ENCODE measurements around the gene DNAJC3.
A peak's percentile ranks its signal among the peaks of the same experiment; 100 is the strongest.
"Not testable (repeated sequence)": the region's sequence is repeated elsewhere in the genome, so short reads cannot be mapped to it uniquely, and the experiment has no call there.

Gene DNAJC3

DNA sequence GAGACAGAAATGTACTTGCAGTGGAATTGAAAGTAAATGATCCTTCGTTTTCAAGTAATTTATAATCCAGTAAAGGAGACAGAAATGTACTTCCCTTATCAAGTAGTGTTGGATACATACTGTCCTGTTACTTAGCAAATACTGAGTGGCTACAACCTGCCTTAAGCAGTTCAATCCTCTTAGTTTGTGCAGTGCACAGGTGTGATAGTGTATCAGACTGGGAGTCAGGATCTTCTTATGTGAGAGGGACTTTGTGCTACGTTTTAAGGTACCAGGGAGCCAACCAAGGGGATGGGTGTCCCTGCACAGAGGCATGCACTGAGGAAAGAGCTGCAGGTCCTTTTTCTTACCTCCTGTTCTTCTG is 111.1 kb downstream of the DNAJC3 start:
- H3K4me1 ChIP-seq = no peaks in the 10 kb centered on the region
- no peak overlapping the region for H3K27ac ChIP-seq
- H3K9me3 ChIP-seq (replicated peaks in 1 of 11) = peaks cover 7 to 15% (median 13%) of the 10 kb centered on the region in 11 experiments; a peak in 18 of 22 replicates
- H3K4me3 ChIP-seq = no peak overlapping the region
- H4K20me1 ChIP-seq = peaks cover 0 to 22% (median 0%) of the 10 kb centered on the region in 11 experiments; a peak in 6 of 22 replicates
- no peak overlapping the region for H3K9ac ChIP-seq
- TF ChIP-seq Cebpa-rat (IDR thresholded peaks at IDR 0.05) = no peak
- no peak overlapping the region for H3K4me2 ChIP-seq
- peaks cover 73 to 100% (median 93%) of the 10 kb centered on the region in 11 experiments for H3K36me3 ChIP-seq
- H3K27me3 ChIP-seq = no peaks in the 10 kb centered on the region

DNA sequence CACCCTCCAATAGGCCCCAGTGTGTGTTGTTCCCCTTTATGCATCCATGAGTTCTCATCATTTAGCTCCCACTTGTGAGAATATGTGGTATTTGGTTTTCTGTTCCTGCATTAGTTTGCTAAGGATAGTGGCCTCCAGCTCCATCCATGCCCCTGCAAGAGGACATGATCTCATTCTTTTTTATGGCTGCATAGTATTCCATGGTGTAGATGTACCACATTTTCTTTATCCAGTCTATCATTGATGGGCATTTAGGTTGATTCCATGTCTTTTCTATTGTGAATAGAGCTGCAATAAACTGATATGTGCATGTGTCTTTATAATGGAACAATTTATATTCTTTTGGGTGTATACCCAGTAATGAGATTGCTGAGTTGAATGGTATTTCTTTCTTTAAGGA is 112.4 kb downstream of the DNAJC3 start:
- H3K9me3 ChIP-seq (replicated peaks in 1 of 11) = peaks cover 7 to 15% (median 13%) of the 10 kb centered on the region in 11 experiments; a peak in 18 of 22 replicates
- H3K27me3 ChIP-seq, H3K4me1 ChIP-seq, H3K9ac ChIP-seq, H3K4me3 ChIP-seq, H3K27ac ChIP-seq, H3K4me2 ChIP-seq: not testable (repeated sequence)
- H4K20me1 ChIP-seq = peaks cover 0 to 12% (median 0%) of the 10 kb centered on the region in 11 experiments; a peak in 5 of 22 replicates
- H3K36me3 ChIP-seq = peaks cover 84 to 100% (median 91%) of the 10 kb centered on the region in 11 experiments

DNA sequence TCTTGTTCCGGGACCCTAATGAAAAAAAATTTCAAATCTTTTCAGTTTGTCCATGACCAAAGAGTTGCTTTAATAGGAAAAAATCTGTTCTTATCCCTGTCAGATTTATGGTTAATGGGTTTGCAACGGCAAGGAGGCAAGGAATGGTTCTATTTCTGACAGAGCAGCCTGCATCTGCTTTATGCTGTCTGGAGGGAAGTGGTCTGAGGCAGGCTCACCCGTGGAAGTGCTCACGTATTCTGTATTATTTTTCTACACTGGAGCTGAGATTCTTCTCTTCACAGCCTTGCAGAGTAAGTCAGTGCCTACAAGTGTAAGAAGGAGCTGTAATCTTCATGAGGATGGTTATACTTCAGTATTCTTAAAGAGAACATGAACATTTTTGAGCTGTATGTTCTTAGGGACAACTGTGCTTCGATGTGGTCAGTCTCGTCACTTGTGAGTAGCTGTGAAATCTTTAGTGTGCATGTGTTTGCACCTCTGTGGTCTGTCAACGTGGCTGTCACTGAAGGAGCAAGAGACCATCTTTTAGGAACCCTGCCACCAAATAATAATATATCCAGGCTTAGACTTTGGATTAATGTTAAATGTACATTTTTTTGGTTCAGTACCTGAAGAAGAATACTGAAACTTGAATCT is 114.3 kb downstream of the DNAJC3 start:
- no peaks in the 10 kb centered on the region for H3K4me1 ChIP-seq
- H3K9me3 ChIP-seq (replicated peaks in 1 of 11) = peaks cover 7 to 15% (median 13%) of the 10 kb centered on the region in 11 experiments; a peak in 18 of 22 replicates
- H3K4me2 ChIP-seq = no peak overlapping the region
- peaks cover 70 to 99% (median 81%) of the 10 kb centered on the region in 11 experiments for H3K36me3 ChIP-seq
- H3K27ac ChIP-seq = no peak overlapping the region
- TF ChIP-seq Cebpa-rat (IDR thresholded peaks at IDR 0.05) = no peak
- H4K20me1 ChIP-seq = peaks cover 0 to 8% (median 0%) of the 10 kb centered on the region in 11 experiments; a peak in 5 of 22 replicates
- H3K9ac ChIP-seq = no peak overlapping the region
- H3K4me3 ChIP-seq = no peak overlapping the region
- H3K27me3 ChIP-seq = no peaks in the 10 kb centered on the region

GRCh38 chr13:95793018-95793555 is 116.1 kb downstream of the DNAJC3 start:
- Histone ChIP-seq H3K9ac (no peak overlapping the region), H3K36me3 (peaks cover 52 to 83% (median 63%) of the 10 kb centered on the region in 11 experiments), H3K4me3 (no peak overlapping the region), H3K27ac (no peak overlapping the region), H3K9me3 (replicated peaks in 1 of 11) (peaks cover 7 to 14% (median 12%) of the 10 kb centered on the region in 11 experiments; a peak in 18 of 22 replicates), H3K4me2 (no peak overlapping the region), H3K4me1 (no peaks in the 10 kb centered on the region), H3K27me3 (no peaks in the 10 kb centered on the region), H4K20me1 (peaks cover 0 to 8% (median 0%) of the 10 kb centered on the region in 11 experiments; a peak in 4 of 22 replicates)
- no peak for TF ChIP-seq Cebpa-rat (IDR thresholded peaks at IDR 0.05)

GRCh38 chr13:95793781-95794180 is 116.8 kb downstream of the DNAJC3 start:
- Histone ChIP-seq H4K20me1 (peaks cover 0 to 8% (median 0%) of the 10 kb centered on the region in 11 experiments; a peak in 4 of 22 replicates), H3K9me3 (replicated peaks in 1 of 11) (peaks cover 5 to 7% (median 7%) of the 10 kb centered on the region in 11 experiments; a peak in 18 of 22 replicates), H3K4me2 (no peak overlapping the region), H3K27me3 (no peaks in the 10 kb centered on the region), H3K9ac (no peak overlapping the region), H3K4me3 (no peak overlapping the region), H3K4me1 (no peaks in the 10 kb centered on the region), H3K27ac (no peak overlapping the region), H3K36me3 (peaks cover 45 to 76% (median 56%) of the 10 kb centered on the region in 11 experiments)
- no peak for TF ChIP-seq Cebpa-rat (IDR thresholded peaks at IDR 0.05)

GRCh38 chr13:95797016-95797415 is 120.1 kb downstream of the DNAJC3 start:
- TF ChIP-seq Cebpa-rat (IDR thresholded peaks at IDR 0.05) = no peak
- no peaks in the 10 kb centered on the region for H3K4me1 ChIP-seq
- H3K27me3 ChIP-seq = no peaks in the 10 kb centered on the region
- no peak overlapping the region for H3K27ac ChIP-seq
- H4K20me1 ChIP-seq = no peaks in the 10 kb centered on the region
- no peak overlapping the region for H3K4me3 ChIP-seq
- peaks cover 13 to 43% (median 26%) of the 10 kb centered on the region in 11 experiments for H3K36me3 ChIP-seq
- H3K4me2 ChIP-seq = no peak overlapping the region
- H3K9me3 ChIP-seq (replicated peaks in 1 of 11) = no peaks in the 10 kb centered on the region
- H3K9ac ChIP-seq = no peak overlapping the region

DNA sequence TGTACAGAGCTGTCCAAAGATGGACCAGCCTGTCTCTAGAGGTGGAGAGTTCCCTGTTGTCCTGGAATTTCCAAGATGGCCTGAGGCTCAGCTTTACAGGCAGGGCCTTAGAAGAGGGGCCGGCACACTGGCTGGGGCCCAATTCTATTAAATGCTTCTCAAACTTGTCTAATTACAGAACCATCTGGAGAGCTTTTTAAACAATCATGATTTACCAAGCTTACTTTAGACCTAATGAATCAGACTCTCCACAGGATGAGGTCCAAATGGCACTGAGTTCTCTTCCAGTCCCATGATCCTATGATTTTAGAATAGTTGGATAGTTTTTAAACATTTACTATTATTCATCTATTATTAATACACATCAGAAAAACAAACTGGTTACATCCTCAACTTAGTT is 123.5 kb downstream of the DNAJC3 start:
- Histone ChIP-seq H3K27ac (no peak overlapping the region), H3K9me3 (replicated peaks in 1 of 11) (no peaks in the 10 kb centered on the region), H4K20me1 (no peaks in the 10 kb centered on the region), H3K4me3 (no peak overlapping the region), H3K36me3 (peaks cover 0 to 9% (median 0%) of the 10 kb centered on the region in 11 experiments; a peak in 3 of 22 replicates), H3K27me3 (no peaks in the 10 kb centered on the region), H3K4me1 (no peaks in the 10 kb centered on the region), H3K4me2 (no peak overlapping the region), H3K9ac (no peak overlapping the region)
- no peak for TF ChIP-seq Cebpa-rat (IDR thresholded peaks at IDR 0.05)

GRCh38 chr13:95801825-95802224 is 124.9 kb downstream of the DNAJC3 start:
- no peaks in the 10 kb centered on the region for H3K36me3 ChIP-seq
- peaks cover 0 to 9% (median 7%) of the 10 kb centered on the region in 11 experiments; a peak in 11 of 22 replicates for H3K9me3 ChIP-seq (replicated peaks in 1 of 11)
- H3K4me1 ChIP-seq = no peaks in the 10 kb centered on the region
- H3K4me2 ChIP-seq = no peak overlapping the region
- no peaks in the 10 kb centered on the region for H4K20me1 ChIP-seq
- 0 out of 22 replicates have a peak, but pooled peaks of 1 of the 11 experiments have one; percentile 27 for TF ChIP-seq Cebpa-rat (IDR thresholded peaks at IDR 0.05)
- H3K27ac ChIP-seq = no peak overlapping the region
- H3K27me3 ChIP-seq = no peaks in the 10 kb centered on the region
- H3K4me3 ChIP-seq = no peak overlapping the region
- no peak overlapping the region for H3K9ac ChIP-seq

GRCh38 chr13:95805921-95806320 is 129.0 kb downstream of the DNAJC3 start:
- no peaks in the 10 kb centered on the region for H3K27me3 ChIP-seq
- H3K4me2 ChIP-seq = no peak overlapping the region
- peaks cover 0 to 22% (median 9%) of the 10 kb centered on the region in 11 experiments; a peak in 14 of 22 replicates for H3K9me3 ChIP-seq (replicated peaks in 1 of 11)
- no peak overlapping the region for H3K4me3 ChIP-seq
- H3K27ac ChIP-seq = no peak overlapping the region
- H3K4me1 ChIP-seq = no peaks in the 10 kb centered on the region
- no peak overlapping the region for H3K9ac ChIP-seq
- no peak for TF ChIP-seq Cebpa-rat (IDR thresholded peaks at IDR 0.05)
- no peaks in the 10 kb centered on the region for H4K20me1 ChIP-seq
- no peaks in the 10 kb centered on the region for H3K36me3 ChIP-seq

All from BLaER1 treated with 17β-estradiol and CSF1 and Interleukin-3, amounts not matched to agents 10 nM and 100 nM (cell line).